GM21381 (cell line): ENCODE data around the gene CFAP299.

ENCODE experiments used
- ATAC-seq: cut with Tn5 transposase; IDR thresholded peaks from one replicate; pipeline ENCODE4 v1.9.1; 2021; ENCODE audit warnings: mild to moderate bottlenecking, moderate library complexity; ENCODE audit not compliant: unreplicated experiment

Gene CFAP299

GRCh38 chr4:80909938-80910337 lies 574.4 kb downstream of the CFAP299 start:
- no peak for ATAC-seq

- ATAC-seq = no peak
Measured at GRCh38 chr4:80911458-80911857, 575.9 kb downstream of the CFAP299 start.

GRCh38 chr4:80912350-80912749 lies 576.8 kb downstream of the CFAP299 start:
- ATAC-seq = no peak

GRCh38 chr4:80913381-80913780 lies 577.9 kb downstream of the CFAP299 start:
- ATAC-seq = peak; percentile 82

- ATAC-seq = no peak
Measured at GRCh38 chr4:80916770-80917169, 581.2 kb downstream of the CFAP299 start.

- ATAC-seq = no peak
Measured at GRCh38 chr4:80918004-80918403, 582.5 kb downstream of the CFAP299 start.

- ATAC-seq = no peak
Measured at GRCh38 chr4:80921441-80921840, 585.9 kb downstream of the CFAP299 start.

- no peak for ATAC-seq
Measured at GRCh38 chr4:80922941-80923340, 587.4 kb downstream of the CFAP299 start.

- no peak for ATAC-seq
Measured at GRCh38 chr4:80925293-80925692, 589.8 kb downstream of the CFAP299 start.

GRCh38 chr4:80926446-80926845 lies 590.9 kb downstream of the CFAP299 start:
- ATAC-seq = no peak

- no peak for ATAC-seq
Measured at GRCh38 chr4:80926891-80927290, 591.4 kb downstream of the CFAP299 start.

- ATAC-seq = no peak
Measured at GRCh38 chr4:80927420-80927819, 591.9 kb downstream of the CFAP299 start.

- no peak for ATAC-seq
Measured at GRCh38 chr4:80931631-80932081, 596.1 kb downstream of the CFAP299 start.

- no peak for ATAC-seq
Measured at GRCh38 chr4:80948141-80948540, 612.6 kb downstream of the CFAP299 start.

GRCh38 chr4:80948995-80949394 lies 613.5 kb downstream of the CFAP299 start:
- ATAC-seq = no peak

GRCh38 chr4:80956421-80956820 lies 620.9 kb downstream of the CFAP299 start:
- no peak for ATAC-seq

GRCh38 chr4:80963051-80963450 lies 627.5 kb downstream of the CFAP299 start:
- ATAC-seq = no peak

GRCh38 chr4:80967346-80967745 lies 631.8 kb downstream of the CFAP299 start:
- no peak for ATAC-seq

- ATAC-seq = no peak
Measured at GRCh38 chr4:80980239-80980638, 644.7 kb downstream of the CFAP299 start.

- no peak for ATAC-seq
Measured at GRCh38 chr4:80986011-80986410, 650.5 kb downstream of the CFAP299 start.

- ATAC-seq = peak; percentile 79
Measured at GRCh38 chr4:80989921-80990544, 654.5 kb downstream of the CFAP299 start.

GRCh38 chr4:80990851-80991250 lies 655.3 kb downstream of the CFAP299 start:
- no peak for ATAC-seq

- no peak for ATAC-seq
Measured at GRCh38 chr4:80999943-81000342, 664.4 kb downstream of the CFAP299 start.
